ENCODE measurements around the gene PLXNB2.

The PLXNB2 gene

DNA sequence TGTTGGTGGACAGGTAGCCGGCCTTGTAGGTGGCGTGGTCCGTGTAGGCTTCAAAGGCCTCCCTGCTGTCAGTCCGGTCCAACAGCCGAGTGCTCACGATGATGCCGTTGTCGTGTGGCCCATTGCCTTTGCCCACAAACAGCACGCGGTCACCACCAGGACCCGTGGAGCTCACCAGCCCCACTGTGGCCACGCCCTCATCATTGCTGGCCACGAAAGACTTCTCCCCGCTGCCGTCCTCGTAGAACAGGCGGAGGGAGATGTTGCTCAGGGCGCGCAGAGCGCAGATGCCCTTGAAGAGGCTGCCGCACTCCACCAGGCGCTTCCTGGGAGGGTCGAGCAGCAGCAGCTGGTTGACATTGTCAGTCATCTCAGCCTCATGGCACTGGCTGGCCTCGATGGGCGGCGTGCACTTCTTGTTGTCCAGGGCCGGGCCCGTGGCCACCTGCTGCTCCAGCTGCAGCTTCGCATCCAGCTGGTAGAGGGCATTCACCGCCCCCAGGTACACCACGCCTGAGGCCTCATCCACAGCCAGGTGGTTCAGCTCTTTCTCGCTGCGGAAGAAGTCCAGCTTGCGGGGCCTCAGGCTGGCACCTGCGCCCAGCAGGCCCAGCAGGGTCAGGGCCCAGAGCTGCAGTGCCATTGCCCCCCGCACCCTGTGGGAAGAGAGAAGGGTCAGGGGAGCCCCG, 17.4 kb downstream of the PLXNB2 start:
- no peak overlapping the region for H3K4me3 ChIP-seq (replicated peaks in 1 of 2; ENCODE audit: low read depth in 2 of 2, low read length in 2 of 2)
- TF ChIP-seq, protein P1, sequence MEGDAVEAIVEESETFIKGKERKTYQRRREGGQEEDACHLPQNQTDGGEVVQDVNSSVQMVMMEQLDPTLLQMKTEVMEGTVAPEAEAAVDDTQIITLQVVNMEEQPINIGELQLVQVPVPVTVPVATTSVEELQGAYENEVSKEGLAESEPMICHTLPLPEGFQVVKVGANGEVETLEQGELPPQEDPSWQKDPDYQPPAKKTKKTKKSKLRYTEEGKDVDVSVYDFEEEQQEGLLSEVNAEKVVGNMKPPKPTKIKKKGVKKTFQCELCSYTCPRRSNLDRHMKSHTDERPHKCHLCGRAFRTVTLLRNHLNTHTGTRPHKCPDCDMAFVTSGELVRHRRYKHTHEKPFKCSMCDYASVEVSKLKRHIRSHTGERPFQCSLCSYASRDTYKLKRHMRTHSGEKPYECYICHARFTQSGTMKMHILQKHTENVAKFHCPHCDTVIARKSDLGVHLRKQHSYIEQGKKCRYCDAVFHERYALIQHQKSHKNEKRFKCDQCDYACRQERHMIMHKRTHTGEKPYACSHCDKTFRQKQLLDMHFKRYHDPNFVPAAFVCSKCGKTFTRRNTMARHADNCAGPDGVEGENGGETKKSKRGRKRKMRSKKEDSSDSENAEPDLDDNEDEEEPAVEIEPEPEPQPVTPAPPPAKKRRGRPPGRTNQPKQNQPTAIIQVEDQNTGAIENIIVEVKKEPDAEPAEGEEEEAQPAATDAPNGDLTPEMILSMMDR (IDR thresholded peaks at IDR 0.05; ENCODE audit: low read depth, low read length), result no peak
- no peak for DNase-seq (ENCODE audit: low read depth in 2 of 2)

DNA sequence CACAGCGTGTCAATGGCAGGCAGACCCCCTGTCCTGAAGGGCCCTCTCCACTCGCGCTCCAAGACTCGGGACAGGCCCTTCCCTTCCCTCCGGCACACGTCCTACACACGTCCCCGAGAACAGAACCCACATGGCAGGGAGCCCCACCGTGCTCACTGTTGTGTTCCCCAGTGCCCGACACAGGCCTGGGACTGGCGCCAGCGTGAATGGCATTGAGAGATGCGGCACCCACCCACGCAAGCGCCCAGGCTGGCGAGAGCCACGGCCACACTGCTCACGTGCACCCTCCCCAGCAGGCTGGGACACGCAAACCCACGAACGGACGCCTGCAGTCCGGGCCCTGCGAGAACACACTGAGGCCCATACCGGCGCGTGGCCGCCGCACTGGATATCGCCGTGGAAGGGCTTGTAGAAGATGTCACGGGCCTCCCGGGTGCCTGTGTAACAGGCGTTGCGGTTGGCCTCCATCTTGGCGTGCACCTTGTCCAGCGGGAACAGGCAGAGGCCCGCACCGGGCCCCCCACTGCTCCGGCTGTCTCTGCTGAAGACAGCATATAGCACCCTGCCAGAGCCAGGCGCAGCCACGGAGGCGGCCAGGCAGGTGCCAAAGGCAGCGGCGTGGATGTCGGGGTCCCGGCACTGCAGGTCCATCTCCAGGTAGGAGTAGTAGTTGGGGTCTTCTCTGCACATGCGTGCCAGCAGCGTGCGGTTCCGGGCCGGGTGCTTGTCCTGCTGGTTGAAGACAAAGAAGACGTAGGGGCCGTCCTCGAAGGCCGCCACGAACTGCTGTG, 18.1 kb downstream of the PLXNB2 start:
- TF ChIP-seq, protein P1 (IDR thresholded peaks at IDR 0.05; ENCODE audit: low read depth, low read length), result no peak
- no peak overlapping the region for H3K4me3 ChIP-seq (replicated peaks in 1 of 2; ENCODE audit: low read depth in 2 of 2, low read length in 2 of 2)
- DNase-seq (ENCODE audit: low read depth in 2 of 2), result no peak

DNA sequence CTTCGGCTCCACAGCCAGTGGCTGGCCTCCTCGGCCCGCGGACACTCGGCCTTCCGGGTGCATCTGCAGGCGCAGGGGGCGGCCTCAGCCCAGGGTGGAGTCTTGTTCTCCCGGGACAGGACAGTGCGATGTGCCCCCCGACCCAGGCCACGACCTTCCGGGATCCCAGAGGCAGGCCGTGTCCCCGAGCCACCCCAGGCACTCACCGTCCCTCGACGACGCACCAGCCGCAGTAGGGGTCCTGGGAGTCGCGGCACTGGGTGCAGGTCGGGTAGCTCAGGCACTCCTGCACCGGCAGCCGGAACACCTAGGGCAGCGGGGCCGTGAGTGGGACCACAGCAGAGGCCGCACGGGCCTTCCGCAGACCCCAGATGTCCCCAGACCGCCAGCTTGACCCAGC, 19.7 kb downstream of the PLXNB2 start:
- DNase-seq (ENCODE audit: low read depth in 2 of 2), result no peak
- TF ChIP-seq, protein P1 (IDR thresholded peaks at IDR 0.05; ENCODE audit: low read depth, low read length), result no peak
- no peak overlapping the region for H3K4me3 ChIP-seq (replicated peaks in 1 of 2; ENCODE audit: low read depth in 2 of 2, low read length in 2 of 2)

DNA sequence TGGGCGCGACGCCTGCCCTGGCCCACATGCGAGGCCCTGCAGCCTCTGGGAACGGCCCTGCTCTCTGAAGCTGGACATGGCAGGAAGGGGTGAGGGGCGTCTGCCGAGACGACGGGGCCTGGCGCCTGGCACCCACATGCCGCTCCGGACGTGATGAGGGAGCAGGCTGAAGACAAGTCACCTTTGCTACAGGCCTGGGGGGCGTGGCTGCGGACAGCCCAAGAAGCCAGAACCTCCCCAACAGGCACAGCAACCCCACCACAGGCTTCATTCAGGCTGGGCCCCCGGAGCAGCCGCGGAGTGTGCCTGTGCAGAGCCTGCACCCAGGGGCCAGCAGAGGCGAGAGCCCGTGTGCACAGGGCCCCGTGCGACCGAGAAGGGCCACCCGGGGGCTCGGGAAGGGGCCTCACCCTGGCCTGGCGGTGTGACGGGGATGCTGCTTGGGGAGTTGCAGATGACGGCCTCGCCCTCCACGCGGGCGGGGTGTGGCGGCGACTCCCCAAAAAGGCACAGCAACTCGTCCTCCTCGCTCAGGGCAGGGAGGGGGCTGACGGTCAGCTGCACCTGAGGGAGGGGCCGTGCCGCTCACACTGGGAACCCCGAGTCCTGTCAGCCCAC, 20.6 kb downstream of the PLXNB2 start:
- DNase-seq (ENCODE audit: low read depth in 2 of 2), result no peak
- TF ChIP-seq, protein P1 (IDR thresholded peaks at IDR 0.05; ENCODE audit: low read depth, low read length), result no peak
- no peak overlapping the region for H3K4me3 ChIP-seq (replicated peaks in 1 of 2; ENCODE audit: low read depth in 2 of 2, low read length in 2 of 2)

DNA sequence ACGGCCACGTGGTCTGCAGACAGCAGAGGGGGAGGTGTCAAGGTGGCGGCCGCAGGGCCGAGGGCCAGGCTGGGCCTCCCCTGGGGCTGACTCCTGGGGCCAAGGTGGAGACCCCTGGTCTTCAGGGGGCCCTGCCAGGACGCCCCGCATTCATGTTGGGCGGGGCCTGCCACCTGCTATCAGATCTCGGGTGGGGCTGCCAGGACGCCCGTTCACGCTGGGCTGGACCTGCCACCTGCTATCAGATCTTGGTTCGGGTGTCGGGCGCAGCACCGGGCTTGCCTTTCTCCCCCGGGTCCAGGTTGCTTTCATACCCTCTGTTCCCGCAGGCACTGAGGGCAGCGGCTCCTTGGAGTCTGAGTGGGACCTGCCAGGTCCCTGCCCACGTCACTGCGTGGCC, 21.2 kb downstream of the PLXNB2 start:
- TF ChIP-seq, protein P1 (IDR thresholded peaks at IDR 0.05; ENCODE audit: low read depth, low read length), result no peak
- DNase-seq (ENCODE audit: low read depth in 2 of 2), result no peak
- no peak overlapping the region for H3K4me3 ChIP-seq (replicated peaks in 1 of 2; ENCODE audit: low read depth in 2 of 2, low read length in 2 of 2)

DNA sequence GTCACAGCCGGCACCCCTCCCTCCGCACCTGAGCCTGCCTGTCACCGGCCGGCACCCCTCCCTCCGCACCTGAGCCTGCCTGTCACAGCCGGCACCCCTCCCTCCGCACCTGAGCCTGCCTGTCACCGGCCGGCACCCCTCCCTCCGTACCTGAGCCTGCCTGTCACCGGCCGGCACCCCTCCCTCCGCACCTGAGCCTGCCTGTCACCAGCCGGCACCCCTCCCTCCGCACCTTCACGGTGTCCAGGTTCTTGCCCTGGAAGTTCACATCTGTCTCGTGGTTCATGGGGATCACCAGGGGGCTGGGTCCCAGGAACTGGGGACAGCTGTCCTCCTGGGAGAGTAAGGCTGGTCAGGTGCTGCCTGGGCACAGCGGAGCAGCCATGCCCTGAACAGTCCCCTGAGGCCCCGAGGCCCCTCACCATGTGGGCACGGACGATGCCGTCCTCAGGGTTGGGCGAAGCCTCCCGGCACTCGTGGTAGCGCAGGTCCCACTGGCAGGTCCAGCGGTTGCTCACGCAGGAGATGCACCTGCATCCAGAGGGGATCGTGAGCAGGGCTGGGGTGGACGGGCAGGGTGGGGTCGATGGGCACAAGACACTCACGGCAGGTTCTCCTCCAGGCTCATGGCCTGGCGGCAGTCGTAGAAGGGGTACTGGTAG, 21.7 kb downstream of the PLXNB2 start:
- TF ChIP-seq, protein P1 (IDR thresholded peaks at IDR 0.05; ENCODE audit: low read depth, low read length), result no peak
- H3K4me3 ChIP-seq (replicated peaks in 1 of 2; ENCODE audit: low read depth in 2 of 2, low read length in 2 of 2), result no peak overlapping the region
- DNase-seq (ENCODE audit: low read depth in 2 of 2), result no peak

Measured in cardiac fibroblast (primary cell).